Neural progenitor cell (in vitro differentiated cells): ENCODE data around the gene ITCH. TPM values are rescaled to one million over a fixed set of nuclear protein-coding genes. Genes with fewer than 3 reads are reported as not detected.
A peak's percentile ranks its signal among the peaks of the same experiment; 100 is the strongest.

Source experiments
- DNase-seq: peaks from one replicate; pipeline ENCODE4 v3.0.0-alpha.2; 2016; ENCODE audit warnings: low spot score
- H2AFZ ChIP-seq: fragments of 200-600 bp; sonication (generic); replicated peaks from 2 replicates; pipeline ENCODE4 v1.6.1; 2016; ENCODE audit warnings: antibody characterized with exemption
- H3F3A ChIP-seq: fragments of 200-600 bp; sonication (generic); 2 replicates; pipeline ENCODE4 v1.6.1; 2016; ENCODE audit warnings: antibody characterized with exemption, low read depth
- H3K27ac ChIP-seq: fragments of 200-600 bp; sonication (generic); 2 replicates; pipeline ENCODE4 v1.5.1; 2016; ENCODE audit warnings: mild to moderate bottlenecking
- H3K27me3 ChIP-seq: fragments of 200-600 bp; sonication (generic); 2 replicates; pipeline ENCODE4 v1.6.1; 2016; ENCODE audit warnings: mild to moderate bottlenecking, moderate library complexity
- H3K36me3 ChIP-seq: fragments of 200-600 bp; sonication (generic); 2 replicates; pipeline ENCODE4 v1.5.1; 2016
- H3K4me1 ChIP-seq: fragments of 200-600 bp; sonication (generic); 2 replicates; pipeline ENCODE4 v1.6.1; 2016; ENCODE audit warnings: mixed run types
- H3K4me2 ChIP-seq: fragments of 200-600 bp; sonication (generic); 2 replicates; pipeline ENCODE4 v1.6.1; 2016
- H3K4me3 ChIP-seq: fragments of 200-600 bp; sonication (generic); 2 replicates; pipeline ENCODE4 v1.5.1; 2016
- H3K79me2 ChIP-seq: fragments of 200-600 bp; sonication (generic); 2 replicates; pipeline ENCODE4 v1.6.1; 2016; ENCODE audit warnings: low read depth
- H3K9ac ChIP-seq: fragments of 200-600 bp; sonication (generic); 2 replicates; pipeline ENCODE4 v1.6.1; 2016
- H3K9me3 ChIP-seq: fragments of 200-600 bp; sonication (generic); 2 replicates; pipeline ENCODE4 v1.5.1; 2016; ENCODE audit warnings: low read depth
- H4K20me1 ChIP-seq: fragments of 200-600 bp; sonication (generic); 2 replicates; pipeline ENCODE4 v1.6.1; 2016; ENCODE audit warnings: low read depth
- H3K27ac Mint-ChIP-seq: 3 replicates; pipeline ENCODE4 v1.8.0; 2021; ENCODE audit warnings: mixed read lengths
- H3K27me3 Mint-ChIP-seq: 2 replicates; pipeline ENCODE4 v1.8.0; 2022; ENCODE audit warnings: low read depth, mild to moderate bottlenecking, inconsistent platforms, moderate library complexity, mixed read lengths; ENCODE audit not compliant: insufficient read depth
- H3K36me3 Mint-ChIP-seq: 3 replicates; pipeline ENCODE4 v1.8.0; 2021; ENCODE audit warnings: mixed read lengths
- H3K4me1 Mint-ChIP-seq: 3 replicates; pipeline ENCODE4 v1.8.0; 2021; ENCODE audit warnings: mixed read lengths
- H3K4me3 Mint-ChIP-seq: 3 replicates; pipeline ENCODE4 v1.8.0; 2021; ENCODE audit warnings: mild to moderate bottlenecking, moderate library complexity, mixed read lengths
- H3K9me3 Mint-ChIP-seq: 3 replicates; pipeline ENCODE4 v1.8.0; 2020; ENCODE audit warnings: mixed read lengths
- CTCF ChIP-seq: fragments of 200-600 bp; sonication (generic); IDR thresholded peaks from 2 replicates; pipeline ENCODE4 v1.5.1; 2017; ENCODE audit warnings: antibody characterized with exemption, mild to moderate bottlenecking
- EZH2 ChIP-seq: fragments of 200-600 bp; sonication (generic); IDR thresholded peaks from 2 replicates; pipeline ENCODE4 v1.6.1; 2017; ENCODE audit warnings: antibody characterized with exemption, mild to moderate bottlenecking, moderate library complexity
- EZH2phosphoT487 ChIP-seq: fragments of 200-600 bp; sonication (generic); IDR thresholded peaks from 2 replicates; pipeline ENCODE4 v1.6.1; 2017; ENCODE audit warnings: antibody characterized with exemption
- total RNA-seq: library from RNA; depleted of rRNA; stranded (reverse); fragments of >200 nt; gene quantifications from 2 replicates; pipeline ENCODE4 v1.2.3, GENCODE V29; 2015; ENCODE audit warnings: low replicate concordance

The ITCH gene
- total RNA-seq, 1 donor from 2014 or later, result 55.2 TPM

DNA sequence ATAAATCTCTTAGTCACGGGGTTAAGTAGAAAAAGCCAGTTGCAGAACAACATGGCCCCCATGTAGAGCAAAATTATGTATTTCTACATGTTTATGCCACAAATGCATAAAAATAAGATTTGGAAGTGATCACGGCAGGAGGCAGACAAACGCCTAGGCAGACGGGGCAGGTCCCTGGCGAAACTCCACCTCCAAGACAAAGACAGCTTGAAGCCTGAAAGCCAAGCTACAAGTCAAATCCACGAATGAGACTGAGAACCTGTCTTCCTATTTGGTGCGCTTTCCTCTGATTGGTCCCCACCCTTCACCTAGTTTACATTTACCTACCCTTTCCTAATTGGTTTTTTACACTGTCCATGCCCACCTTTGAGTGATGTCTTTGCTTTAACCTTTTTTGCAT, 31.2 kb upstream of the ITCH start:
- H3K27me3 Mint-ChIP-seq, result no peaks in the 10 kb centered on the region
- H3K9me3 ChIP-seq, result no peaks in the 10 kb centered on the region
- peaks cover 11% of the 10 kb centered on the region for H3K4me1 ChIP-seq
- H3K4me1 Mint-ChIP-seq, result peaks cover 14% of the 10 kb centered on the region
- peak overlapping the region; percentile 28 for H3K4me2 ChIP-seq
- TF ChIP-seq CTCF (no peak), EZH2phosphoT487 (no peak), EZH2 (no peak)
- H3K27ac ChIP-seq, result no peak overlapping the region
- no peak overlapping the region for H2AFZ ChIP-seq
- peak overlapping the region; percentile 13 for H3K4me3 ChIP-seq
- no peaks in the 10 kb centered on the region for H3F3A ChIP-seq
- H3K9me3 Mint-ChIP-seq, result no peaks in the 10 kb centered on the region
- no peaks in the 10 kb centered on the region for H3K36me3 ChIP-seq
- H3K36me3 Mint-ChIP-seq, result no peaks in the 10 kb centered on the region
- H3K4me3 Mint-ChIP-seq, result no peak overlapping the region
- peak; percentile 39 for DNase-seq
- no peak overlapping the region for H3K27ac Mint-ChIP-seq
- H3K9ac ChIP-seq, result no peak overlapping the region
- no peaks in the 10 kb centered on the region for H3K79me2 ChIP-seq
- H4K20me1 ChIP-seq, result no peaks in the 10 kb centered on the region
- no peaks in the 10 kb centered on the region for H3K27me3 ChIP-seq

GRCh38 chr20:34332262-34332920, 30.7 kb upstream of the ITCH start:
- no peak for TF ChIP-seq CTCF
- no peak for TF ChIP-seq EZH2phosphoT487
- TF ChIP-seq EZH2, result no peak
- no peaks in the 10 kb centered on the region for H3K36me3 Mint-ChIP-seq
- H3K27ac Mint-ChIP-seq, result no peak overlapping the region
- peaks cover 11% of the 10 kb centered on the region for H3K4me1 ChIP-seq
- H3K36me3 ChIP-seq, result no peaks in the 10 kb centered on the region
- no peak overlapping the region for H3K9ac ChIP-seq
- peak; percentile 27 for DNase-seq
- H3K4me1 Mint-ChIP-seq, result peaks cover 14% of the 10 kb centered on the region
- no peaks in the 10 kb centered on the region for H3K27me3 ChIP-seq
- H2AFZ ChIP-seq, result no peak overlapping the region
- no peaks in the 10 kb centered on the region for H3K27me3 Mint-ChIP-seq
- no peaks in the 10 kb centered on the region for H3K79me2 ChIP-seq
- no peaks in the 10 kb centered on the region for H4K20me1 ChIP-seq
- no peaks in the 10 kb centered on the region for H3K9me3 ChIP-seq
- H3K4me3 ChIP-seq, result peak overlapping the region; percentile 13
- H3K9me3 Mint-ChIP-seq, result no peaks in the 10 kb centered on the region
- H3K27ac ChIP-seq, result no peak overlapping the region
- H3K4me2 ChIP-seq, result peak overlapping the region; percentile 28
- no peaks in the 10 kb centered on the region for H3F3A ChIP-seq
- H3K4me3 Mint-ChIP-seq, result no peak overlapping the region

DNA sequence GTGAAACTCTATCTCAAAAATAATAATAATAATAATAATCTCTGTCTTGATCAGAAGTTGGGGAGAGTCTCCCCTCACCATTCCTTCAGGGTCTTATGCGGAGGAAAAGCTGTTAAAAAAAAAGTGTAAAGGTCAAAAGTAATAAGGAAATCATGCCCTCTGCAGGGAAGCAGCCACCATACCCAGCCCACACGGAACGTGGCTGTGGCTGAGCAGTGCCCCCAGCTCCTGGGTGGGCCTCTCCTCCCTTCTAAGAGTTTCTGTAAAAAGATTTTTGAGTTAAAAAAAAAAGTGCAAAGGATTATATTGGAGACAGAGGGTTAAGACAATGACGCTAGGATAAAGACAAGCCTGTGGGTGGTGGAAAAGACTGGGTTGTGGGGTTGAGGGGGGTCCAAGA, 29.3 kb upstream of the ITCH start:
- Mint-ChIP-seq H3K4me3 (no peak overlapping the region), H3K4me1 (peaks cover 14% of the 10 kb centered on the region), H3K9me3 (no peaks in the 10 kb centered on the region), H3K27ac (no peak overlapping the region), H3K36me3 (no peaks in the 10 kb centered on the region), H3K27me3 (no peaks in the 10 kb centered on the region)
- H3K4me1 ChIP-seq, result peaks cover 11% of the 10 kb centered on the region
- no peaks in the 10 kb centered on the region for H3K79me2 ChIP-seq
- no peak for TF ChIP-seq EZH2
- TF ChIP-seq CTCF, result no peak
- no peak for TF ChIP-seq EZH2phosphoT487
- DNase-seq, result no peak
- no peaks in the 10 kb centered on the region for H4K20me1 ChIP-seq
- no peaks in the 10 kb centered on the region for H3K36me3 ChIP-seq
- H3K27ac ChIP-seq, result no peak overlapping the region
- H3K9ac ChIP-seq, result no peak overlapping the region
- H3K4me3 ChIP-seq, result no peak overlapping the region
- H3K27me3 ChIP-seq, result no peaks in the 10 kb centered on the region
- H3F3A ChIP-seq, result no peaks in the 10 kb centered on the region
- H3K4me2 ChIP-seq, result no peak overlapping the region
- no peaks in the 10 kb centered on the region for H3K9me3 ChIP-seq
- H2AFZ ChIP-seq, result no peak overlapping the region
